ENCODE data around the gene SAMD4B. TPM values are rescaled to one million over a fixed set of nuclear protein-coding genes. Genes with fewer than 3 reads are reported as not detected.

SAMD4B gene
- total RNA-seq, 2 experiments from 2014 or later: 40.2 to 45.6 TPM

- Mint-ChIP-seq H3K4me3 (no peak overlapping the region), H3K9me3 (no peaks in the 10 kb centered on the region), H3K27me3 (no peaks in the 10 kb centered on the region), H3K36me3 (ENCODE audit: low read depth) (peaks cover 39% of the 10 kb centered on the region), H3K27ac (peak overlapping the region; percentile 27), H3K4me1 (peaks cover 66% of the 10 kb centered on the region)
- DNase-seq: no peak
- CTCF ChIA-PET: interaction anchor here (0.6 to 1.8 kb wide), 6 partner anchors 9 to 185 kb away, joined by 3 to 6 read pairs (median 3); partner anchors contain the start of gene EID2B
- POLR2A ChIA-PET: no interaction called here
These were observed 5.3 kb downstream of the SAMD4B start for GRCh38 chr19:39347332-39348164.

- no peak overlapping the region for H3K27ac Mint-ChIP-seq
- ChIA-PET POLR2A (interaction anchor here (0.5 kb wide), 1 partner anchor 143 kb away, joined by 5 read pairs; no protein-coding TSS in a partner anchor), CTCF (no interaction called here)
- H3K36me3 Mint-ChIP-seq (ENCODE audit: low read depth): peaks cover 40% of the 10 kb centered on the region
- peaks cover 52% of the 10 kb centered on the region for H3K4me1 Mint-ChIP-seq
- no peak overlapping the region for H3K4me3 Mint-ChIP-seq
- H3K27me3 Mint-ChIP-seq: no peaks in the 10 kb centered on the region
- no peaks in the 10 kb centered on the region for H3K9me3 Mint-ChIP-seq
- DNase-seq: no peak
These were observed 7.1 kb downstream of the SAMD4B start for GRCh38 chr19:39349326-39349725.

- H3K27me3 Mint-ChIP-seq: no peaks in the 10 kb centered on the region
- ChIA-PET POLR2A (no interaction called here), CTCF (interaction anchor here (0.6 to 1.6 kb wide), 4 partner anchors 8 to 506 kb away, joined by 4 to 7 read pairs (median 6); partner anchors contain the start of gene SAMD4B)
- peaks cover 43% of the 10 kb centered on the region for H3K4me1 Mint-ChIP-seq
- H3K27ac Mint-ChIP-seq: no peak overlapping the region
- no peak overlapping the region for H3K4me3 Mint-ChIP-seq
- no peaks in the 10 kb centered on the region for H3K9me3 Mint-ChIP-seq
- peaks cover 39% of the 10 kb centered on the region for H3K36me3 Mint-ChIP-seq (ENCODE audit: low read depth)
- DNase-seq: no peak
These were observed 7.9 kb downstream of the SAMD4B start for GRCh38 chr19:39350156-39350555.

GRCh38 chr19:39351537-39352064, 9.4 kb downstream of the SAMD4B start:
- DNase-seq: peak; percentile 53
- Mint-ChIP-seq H3K4me3 (no peak overlapping the region), H3K9me3 (no peaks in the 10 kb centered on the region), H3K4me1 (peaks cover 31% of the 10 kb centered on the region), H3K36me3 (ENCODE audit: low read depth) (peaks cover 45% of the 10 kb centered on the region), H3K27ac (peak overlapping the region; percentile 79), H3K27me3 (no peaks in the 10 kb centered on the region)
- POLR2A ChIA-PET: no interaction called here
- CTCF ChIA-PET: interaction anchor here (1.0 to 1.6 kb wide), 3 partner anchors 9 to 15 kb away, joined by 3 to 7 read pairs (median 5); partner anchors contain the start of gene SAMD4B

GRCh38 chr19:39352381-39353255, 10.4 kb downstream of the SAMD4B start:
- no peaks in the 10 kb centered on the region for H3K9me3 Mint-ChIP-seq
- DNase-seq: no peak
- H3K4me1 Mint-ChIP-seq: peaks cover 24% of the 10 kb centered on the region
- CTCF ChIA-PET: interaction anchor here (0.6 to 1.2 kb wide), 2 partner anchors 9 to 315 kb away, joined by 4 to 5 read pairs; no protein-coding TSS in a partner anchor
- POLR2A ChIA-PET: no interaction called here
- H3K27ac Mint-ChIP-seq: no peak overlapping the region
- peaks cover 52% of the 10 kb centered on the region for H3K36me3 Mint-ChIP-seq (ENCODE audit: low read depth)
- H3K4me3 Mint-ChIP-seq: no peak overlapping the region
- H3K27me3 Mint-ChIP-seq: no peaks in the 10 kb centered on the region

GRCh38 chr19:39355253-39355652, 13.0 kb downstream of the SAMD4B start:
- DNase-seq: no peak
- Mint-ChIP-seq H3K4me1 (peaks cover 16% of the 10 kb centered on the region), H3K27ac (no peak overlapping the region), H3K36me3 (ENCODE audit: low read depth) (peaks cover 45% of the 10 kb centered on the region), H3K9me3 (no peaks in the 10 kb centered on the region), H3K4me3 (no peak overlapping the region), H3K27me3 (no peaks in the 10 kb centered on the region)
- ChIA-PET CTCF (interaction anchor here (0.8 kb wide), 1 partner anchor 46 kb away, joined by 3 read pairs; no protein-coding TSS in a partner anchor), POLR2A (interaction anchor here (0.6 kb wide), 1 partner anchor 15 kb away, joined by 4 read pairs; no protein-coding TSS in a partner anchor)

- Mint-ChIP-seq H3K27me3 (no peaks in the 10 kb centered on the region), H3K4me1 (peaks cover 15% of the 10 kb centered on the region), H3K36me3 (ENCODE audit: low read depth) (peaks cover 48% of the 10 kb centered on the region), H3K27ac (no peak overlapping the region), H3K9me3 (no peaks in the 10 kb centered on the region), H3K4me3 (no peak overlapping the region)
- ChIA-PET CTCF (interaction anchor here (0.8 kb wide), 1 partner anchor 45 kb away, joined by 3 read pairs; no protein-coding TSS in a partner anchor), POLR2A (no interaction called here)
- no peak for DNase-seq
These were observed 13.9 kb downstream of the SAMD4B start for GRCh38 chr19:39356073-39356472.

GRCh38 chr19:39356647-39357046, 14.4 kb downstream of the SAMD4B start:
- Mint-ChIP-seq H3K27me3 (no peaks in the 10 kb centered on the region), H3K4me3 (no peak overlapping the region), H3K9me3 (no peaks in the 10 kb centered on the region), H3K36me3 (ENCODE audit: low read depth) (peaks cover 43% of the 10 kb centered on the region), H3K27ac (no peak overlapping the region), H3K4me1 (peaks cover 9% of the 10 kb centered on the region)
- DNase-seq: no peak
- CTCF ChIA-PET: interaction anchor here (1.1 kb wide), 1 partner anchor 55 kb away, joined by 3 read pairs; no protein-coding TSS in a partner anchor
- POLR2A ChIA-PET: no interaction called here

- H3K27ac Mint-ChIP-seq: no peak overlapping the region
- peaks cover 1% of the 10 kb centered on the region for H3K4me1 Mint-ChIP-seq
- ChIA-PET CTCF (no interaction called here), POLR2A (no interaction called here)
- no peak overlapping the region for H3K4me3 Mint-ChIP-seq
- no peak for DNase-seq
- H3K9me3 Mint-ChIP-seq: no peaks in the 10 kb centered on the region
- no peaks in the 10 kb centered on the region for H3K27me3 Mint-ChIP-seq
- peaks cover 35% of the 10 kb centered on the region for H3K36me3 Mint-ChIP-seq (ENCODE audit: low read depth)
These were observed 16.8 kb downstream of the SAMD4B start for GRCh38 chr19:39359026-39359425.

- Mint-ChIP-seq H3K36me3 (ENCODE audit: low read depth) (peaks cover 33% of the 10 kb centered on the region), H3K4me3 (no peak overlapping the region), H3K27ac (peak overlapping the region; percentile 25), H3K9me3 (no peaks in the 10 kb centered on the region), H3K4me1 (no peaks in the 10 kb centered on the region), H3K27me3 (no peaks in the 10 kb centered on the region)
- CTCF ChIA-PET: no interaction called here
- no peak for DNase-seq
- POLR2A ChIA-PET: no interaction called here
These were observed 18.4 kb downstream of the SAMD4B start for GRCh38 chr19:39360599-39360998.

- H3K27me3 Mint-ChIP-seq: no peaks in the 10 kb centered on the region
- H3K9me3 Mint-ChIP-seq: no peaks in the 10 kb centered on the region
- peaks cover 19% of the 10 kb centered on the region for H3K36me3 Mint-ChIP-seq (ENCODE audit: low read depth)
- H3K4me1 Mint-ChIP-seq: no peaks in the 10 kb centered on the region
- CTCF ChIA-PET: interaction anchor here (0.6 to 1.6 kb wide), 6 partner anchors 8 to 624 kb away, joined by 3 to 5 read pairs (median 3); no protein-coding TSS in a partner anchor
- H3K27ac Mint-ChIP-seq: no peak overlapping the region
- POLR2A ChIA-PET: interaction anchor here (0.6 kb wide), 1 partner anchor 26 kb away, joined by 4 read pairs; no protein-coding TSS in a partner anchor
- H3K4me3 Mint-ChIP-seq: no peak overlapping the region
- no peak for DNase-seq
These were observed 20.7 kb downstream of the SAMD4B start for GRCh38 chr19:39362682-39363657.

Measured in activated CD4-positive, alpha-beta T cell treated with anti-CD3 and anti-CD28 coated beads, Interleukin-2, amount 10 ng/mL, durations not matched to agents 7 days and 5 days (primary cell).